K562 (cell line): ENCODE data around the gene NUP98. TPM values are rescaled to one million over a fixed set of nuclear protein-coding genes. Genes with fewer than 3 reads are reported as not detected.

ENCODE experiments used
- ATAC-seq: fragments of 200-7000 bp; cut with Tn5 transposase; 3 replicates; pipeline ENCODE4 v1.9.1; 2020; ENCODE audit warnings: moderate library complexity
- BruUV-seq: library from RNA; stranded (reverse); fragments of 400-500 nt; replicated peaks from 2 replicates; lab custom pipeline; 2021; lab: Mats Ljungman, UMichigan
- CTCF ChIA-PET: fragments of 300-600 bp; formaldehyde crosslinking; extraction: SDS; loops from one replicate; lab custom pipeline; 2021; ENCODE audit warnings: low intra/inter-chr PET ratio; lab: Yijun Ruan, JAX
- POLR2A ChIA-PET: fragments of 300-600, 350-650 bp; sonication (Branson Sonifier 250); formaldehyde crosslinking; extraction: SDS; loops from one replicate; lab custom pipeline; 2021; ENCODE audit warnings: antibody characterized with exemption, inconsistent platforms; lab: Yijun Ruan, JAX
- DNase-seq, 4 experiments: peaks; one replicate each; pipeline versions ENCODE4 v3.0.0 to v3.0.0-alpha.2; 2011 to 2018; ENCODE audit warnings: low spot score in 3 of 4, mixed read lengths in 3 of 4; ENCODE audit errors: extremely low read depth in 1 of 4
- FAIRE-seq: peaks from 2 replicates; lab custom pipeline; 2011; peaks lifted over from hg19 to GRCh38; lab: Jason Lieb, UNC
- H2AFZ ChIP-seq: 2 replicates; pipeline ENCODE4 v1.6.0; 2011; ENCODE audit warnings: low read depth, low read length, control low read depth, inconsistent platforms
- H3K27ac ChIP-seq: fragments of 200-600 bp; 3 replicates; pipeline ENCODE4 v1.8.0; 2011; ENCODE audit warnings: low read depth, mild to moderate bottlenecking, control low read depth, inconsistent platforms, low read length, moderate library complexity, mixed read lengths; ENCODE audit errors: extremely low read depth
- H3K27me3 ChIP-seq, 2 experiments: fragments of 300-600 bp in 1 of 2; 2 replicates in 1 of 2; 3 replicates in 1 of 2; pipeline versions ENCODE4 v1.6.0 to v1.8.0; 2011; ENCODE audit warnings: inconsistent platforms in 2 of 2, low read length in 2 of 2, mild to moderate bottlenecking in 1 of 2, mixed read lengths in 1 of 2, moderate library complexity in 1 of 2; ENCODE audit not compliant: control insufficient read depth in 2 of 2, insufficient read depth in 2 of 2
- H3K36me3 ChIP-seq: fragments of 300-600 bp; 3 replicates; pipeline ENCODE4 v1.8.0; 2011; ENCODE audit warnings: mild to moderate bottlenecking, low read length, inconsistent platforms; ENCODE audit not compliant: control insufficient read depth, insufficient read depth
- H3K4me1 ChIP-seq, 2 experiments: fragments of 200-600 bp in 1 of 2; replicated peaks in 1 of 2; 2 replicates in 1 of 2; 3 replicates in 1 of 2; pipeline versions ENCODE4 v1.5.1 to v1.8.0; 2011; ENCODE audit warnings: inconsistent platforms in 2 of 2, low read length in 2 of 2, mild to moderate bottlenecking in 1 of 2, mixed read lengths in 1 of 2, moderate library complexity in 1 of 2; ENCODE audit not compliant: control insufficient read depth in 2 of 2, insufficient read depth in 2 of 2
- H3K4me2 ChIP-seq: 2 replicates; pipeline ENCODE4 v1.6.1; 2011; ENCODE audit warnings: low read length, control low read depth, inconsistent platforms, mixed read lengths; ENCODE audit not compliant: insufficient read depth
- H3K4me3 ChIP-seq: fragments of 200-600 bp; sonication (generic), shearing (Covaris generic); 2 replicates; pipeline ENCODE4 v1.5.1; 2016; ENCODE audit warnings: control low read depth, inconsistent platforms
- H3K79me2 ChIP-seq: fragments of 200-600 bp; 3 replicates; pipeline ENCODE4 v1.8.0; 2011; ENCODE audit warnings: low read length, inconsistent platforms; ENCODE audit not compliant: control insufficient read depth, insufficient read depth
- H3K9ac ChIP-seq, 2 experiments: 2 replicates each; pipeline versions ENCODE4 v1.6.0 to v1.6.1; 2011; ENCODE audit warnings: low read depth in 2 of 2, low read length in 2 of 2, control low read depth in 1 of 2, inconsistent platforms in 1 of 2, mild to moderate bottlenecking in 1 of 2, mixed read lengths in 1 of 2; ENCODE audit not compliant: insufficient read depth in 1 of 2
- H3K9me1 ChIP-seq: one replicate; pipeline ENCODE4 v1.6.0; 2011; ENCODE audit warnings: inconsistent platforms, mild to moderate bottlenecking, low read length, moderate library complexity; ENCODE audit not compliant: control insufficient read depth, insufficient read depth
- H3K9me3 ChIP-seq: replicated peaks from 2 replicates; pipeline ENCODE4 v1.5.1; 2011; ENCODE audit warnings: low read depth, low read length, inconsistent platforms; ENCODE audit not compliant: control insufficient read depth, insufficient read depth
- H4K20me1 ChIP-seq: replicated peaks from 2 replicates; pipeline ENCODE4 v1.6.1; 2011; ENCODE audit warnings: low read length, inconsistent platforms, mixed read lengths; ENCODE audit not compliant: control insufficient read depth, insufficient read depth
- ETS2 ChIP-seq: IDR thresholded peaks from 2 replicates; pipeline ENCODE4 v1.6.1; 2016; ENCODE audit warnings: borderline replicate concordance, missing genetic modification characterization, mild to moderate bottlenecking, moderate library complexity, missing compliant biosample characterization; ENCODE audit not compliant: poor library complexity, severe bottlenecking
- GTF3C2 ChIP-seq: IDR thresholded peaks from 3 replicates; pipeline ENCODE4 v1.6.1; 2011; ENCODE audit warnings: borderline replicate concordance, mild to moderate bottlenecking, moderate library complexity; ENCODE audit not compliant: insufficient read length; ENCODE audit errors: extremely low read depth
- WGBS: fragments of 100-300 bp; shearing (Covaris generic); methylation state at CpG from one replicate; pipeline ENCODE4 v1.1.6; 2016; ENCODE audit warnings: low coverage, mixed read lengths; ENCODE audit not compliant: insufficient coverage; ENCODE audit errors: missing lambda C conversion rate; 5-methylcytosine and 5-hydroxymethylcytosine counted together
- in situ Hi-C: fragments of 300-500 bp; cut with MboI; formaldehyde crosslinking; loops from 4 replicates; pipeline ENCODE4 v1.15.0; 2018; ENCODE audit warnings: inconsistent platforms, mixed read lengths
- intact Hi-C: fragments of 100-400 bp; cut with micrococcal nuclease; formaldehyde crosslinking; loops from 2 replicates; pipeline ENCODE4 v1.14.2; 2022
- polyA plus RNA-seq, 8 experiments: library from polyadenylated mRNA; depleted of rRNA in 4 of 8; stranded (reverse) in 5 of 8; unstranded in 3 of 8; fragments of >200 nt; fragmentation: Nextera tagmentation in 2 of 8; fragmentation: Illumina TruSeq in 1 of 8; extraction: Ambion mirVana in 2 of 8; extraction: Trizol in 1 of 8; gene quantifications; 2 replicates each; pipeline versions ENCODE4 v1.2.1 to v1.2.3, GENCODE V29; 2011 to 2014; ENCODE audit warnings: inconsistent platforms in 1 of 8, missing spikeins in 1 of 8
- total RNA-seq, 7 experiments: library from RNA; depleted of rRNA in 6 of 7; stranded (reverse); fragments of >200 nt in 6 of 7; fragmentation: Illumina TruSeq in 2 of 7; extraction: Trizol in 2 of 7; gene quantifications; 2 replicates each; pipeline versions ENCODE4 v1.2.1 to v1.2.3, GENCODE V29; 2011 to 2021; ENCODE audit warnings: low replicate concordance in 1 of 7
- TF ChIP-seq, protein P1 (sequence below), 2 experiments: fragments of 450-650 bp; formaldehyde crosslinking in 1 of 2; IDR thresholded peaks; 2 replicates each; pipeline versions ENCODE4 v1.4.0 to v1.6.1; 2014 to 2020; ENCODE audit warnings: mild to moderate bottlenecking in 2 of 2, borderline replicate concordance in 1 of 2, low read depth in 1 of 2

NUP98 gene
- total and polyA plus RNA-seq, 9 of the 15 experiments (the other 6 are each of a cell fraction or from before 2014, with no cell fraction given), result 45.1 to 196 (median 130) TPM

DNA sequence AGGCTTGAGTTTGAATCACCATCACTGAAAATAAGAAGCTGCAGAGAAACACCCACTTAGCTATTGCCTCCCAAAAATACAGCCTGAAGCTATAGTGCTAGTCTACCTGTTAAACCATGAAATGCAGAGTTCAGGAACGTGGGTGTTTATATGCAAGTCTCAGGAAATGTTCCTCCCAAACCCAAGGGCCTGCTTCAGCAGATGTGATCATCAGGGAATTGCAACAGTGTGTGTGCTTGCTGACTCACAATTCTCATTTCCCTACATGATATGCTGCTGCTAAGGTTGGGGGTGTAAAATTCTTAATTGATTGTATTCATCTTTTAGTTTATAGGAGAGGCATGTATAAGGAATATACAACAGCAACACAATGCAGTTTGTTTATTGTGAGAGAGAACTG, 49.6 kb downstream of the NUP98 start:
- WGBS, result 87% methylated on average over 1 of the region's 1 CpG
- no peak for FAIRE-seq
- BruUV-seq, result no TSS peak
- POLR2A ChIA-PET, result interaction anchor here (0.8 kb wide), 1 partner anchor 39 kb away, joined by 3 read pairs; no protein-coding TSS in a partner anchor
- Histone ChIP-seq H3K4me2 (no peak overlapping the region), H3K4me3 (no peak overlapping the region), H3K27ac (no peak overlapping the region), H2AFZ (no peak overlapping the region), H3K9me1 (no peaks in the 10 kb centered on the region), H4K20me1 (no peaks in the 10 kb centered on the region), H3K79me2 (no peaks in the 10 kb centered on the region; the same call in 2 of the 3 replicates), H3K9me3 (no peaks in the 10 kb centered on the region), H3K9ac (no peak overlapping the region), H3K36me3 (peaks cover 87% of the 10 kb centered on the region), H3K4me1 (no peaks in the 10 kb centered on the region), H3K27me3 (no peaks in the 10 kb centered on the region)
- intact Hi-C loops, result no loop called here
- in situ Hi-C loops, result no loop called here
- TF ChIP-seq GTF3C2, result no peak
- no peak for ATAC-seq
- CTCF ChIA-PET, result no interaction called here
- DNase-seq, result no peak

- Histone ChIP-seq H3K4me1 (no peaks in the 10 kb centered on the region), H3K9me1 (no peaks in the 10 kb centered on the region), H3K9ac (no peak overlapping the region), H4K20me1 (no peaks in the 10 kb centered on the region), H3K4me2 (no peak overlapping the region), H3K9me3 (no peaks in the 10 kb centered on the region), H3K27ac (no peak overlapping the region), H3K79me2 (no peaks in the 10 kb centered on the region), H3K4me3 (no peak overlapping the region), H3K27me3 (no peaks in the 10 kb centered on the region), H2AFZ (no peak overlapping the region), H3K36me3 (peaks cover 83% of the 10 kb centered on the region)
- TSS peak; percentile 21 for BruUV-seq
- no peak for DNase-seq
- intact Hi-C loops, result no loop called here
- POLR2A ChIA-PET, result no interaction called here
- 95% methylated on average over 5 of the region's 5 CpGs for WGBS
- in situ Hi-C loops, result no loop called here
- FAIRE-seq, result no peak
- CTCF ChIA-PET, result no interaction called here
- no peak for ATAC-seq
- TF ChIP-seq, protein P1, sequence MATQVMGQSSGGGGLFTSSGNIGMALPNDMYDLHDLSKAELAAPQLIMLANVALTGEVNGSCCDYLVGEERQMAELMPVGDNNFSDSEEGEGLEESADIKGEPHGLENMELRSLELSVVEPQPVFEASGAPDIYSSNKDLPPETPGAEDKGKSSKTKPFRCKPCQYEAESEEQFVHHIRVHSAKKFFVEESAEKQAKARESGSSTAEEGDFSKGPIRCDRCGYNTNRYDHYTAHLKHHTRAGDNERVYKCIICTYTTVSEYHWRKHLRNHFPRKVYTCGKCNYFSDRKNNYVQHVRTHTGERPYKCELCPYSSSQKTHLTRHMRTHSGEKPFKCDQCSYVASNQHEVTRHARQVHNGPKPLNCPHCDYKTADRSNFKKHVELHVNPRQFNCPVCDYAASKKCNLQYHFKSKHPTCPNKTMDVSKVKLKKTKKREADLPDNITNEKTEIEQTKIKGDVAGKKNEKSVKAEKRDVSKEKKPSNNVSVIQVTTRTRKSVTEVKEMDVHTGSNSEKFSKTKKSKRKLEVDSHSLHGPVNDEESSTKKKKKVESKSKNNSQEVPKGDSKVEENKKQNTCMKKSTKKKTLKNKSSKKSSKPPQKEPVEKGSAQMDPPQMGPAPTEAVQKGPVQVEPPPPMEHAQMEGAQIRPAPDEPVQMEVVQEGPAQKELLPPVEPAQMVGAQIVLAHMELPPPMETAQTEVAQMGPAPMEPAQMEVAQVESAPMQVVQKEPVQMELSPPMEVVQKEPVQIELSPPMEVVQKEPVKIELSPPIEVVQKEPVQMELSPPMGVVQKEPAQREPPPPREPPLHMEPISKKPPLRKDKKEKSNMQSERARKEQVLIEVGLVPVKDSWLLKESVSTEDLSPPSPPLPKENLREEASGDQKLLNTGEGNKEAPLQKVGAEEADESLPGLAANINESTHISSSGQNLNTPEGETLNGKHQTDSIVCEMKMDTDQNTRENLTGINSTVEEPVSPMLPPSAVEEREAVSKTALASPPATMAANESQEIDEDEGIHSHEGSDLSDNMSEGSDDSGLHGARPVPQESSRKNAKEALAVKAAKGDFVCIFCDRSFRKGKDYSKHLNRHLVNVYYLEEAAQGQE (IDR thresholded peaks at IDR 0.05; ENCODE audit: borderline replicate concordance), result no peak
- TF ChIP-seq, protein P1 (CRISPR knock-in tag; IDR thresholded peaks at IDR 0.05; ENCODE audit: low read depth), result no peak
- TF ChIP-seq ETS2 (tag), result no peak
Observed at GRCh38 chr11:3745161-3745560, 52.2 kb downstream of the NUP98 start.
